Endothelial cell of umbilical vein (primary cell): ENCODE measurements around the gene PPM1H. TPM values are rescaled to one million over a fixed set of nuclear protein-coding genes. Genes with fewer than 3 reads are reported as not detected.

Source experiments
- BruUV-seq: library from RNA; stranded (reverse); fragments of 400-500 nt; replicated peaks from 2 replicates; lab custom pipeline; 2021; lab: Mats Ljungman, UMichigan
- CTCF ChIA-PET: fragments of 300-600, 350-600 bp; sonication (Branson Sonifier 250); formaldehyde crosslinking; loops from one replicate; lab custom pipeline; 2021; ENCODE audit warnings: antibody characterized with exemption, inconsistent platforms; lab: Charles Lee
- POLR2A ChIA-PET: fragments of 300-600, 350-600 bp; sonication (Branson Sonifier 250); formaldehyde crosslinking; loops from one replicate; lab custom pipeline; 2021; ENCODE audit warnings: antibody characterized with exemption, inconsistent platforms; lab: Charles Lee
- DNase-seq: peaks from one replicate; pipeline ENCODE4 v3.0.0-alpha.2; 2011; ENCODE audit warnings: low read depth, low spot score
- FAIRE-seq: peaks from 2 replicates; lab custom pipeline; 2011; peaks lifted over from hg19 to GRCh38; lab: Jason Lieb, UNC
- H2AFZ ChIP-seq: 2 replicates; pipeline ENCODE4 v1.6.0; 2012; ENCODE audit warnings: low read depth, low read length, control low read depth, inconsistent platforms
- H3K27ac ChIP-seq: 2 replicates; pipeline ENCODE4 v1.5.1; 2011; ENCODE audit warnings: low read depth, mild to moderate bottlenecking, control low read depth, low read length, moderate library complexity; ENCODE audit not compliant: insufficient read depth
- H3K27me3 ChIP-seq, 2 experiments: 2 replicates each; pipeline versions ENCODE4 v1.6.0 to v1.6.1; 2011; ENCODE audit warnings: low read length in 2 of 2, mixed read lengths in 1 of 2; ENCODE audit not compliant: control insufficient read depth in 2 of 2, insufficient read depth in 2 of 2
- H3K36me3 ChIP-seq, 2 experiments: 2 replicates in 1 of 2; 3 replicates in 1 of 2; pipeline ENCODE4 v1.5.1; 2011; ENCODE audit warnings: low read length in 2 of 2, mild to moderate bottlenecking in 1 of 2, moderate library complexity in 1 of 2; ENCODE audit not compliant: control insufficient read depth in 2 of 2, insufficient read depth in 2 of 2; ENCODE audit errors: extremely low read depth in 1 of 2
- H3K4me1 ChIP-seq: 3 replicates; pipeline ENCODE4 v1.5.1; 2011; ENCODE audit warnings: mild to moderate bottlenecking, low read length; ENCODE audit not compliant: control insufficient read depth, insufficient read depth; ENCODE audit errors: extremely low read depth
- H3K4me2 ChIP-seq: 2 replicates; pipeline ENCODE4 v1.6.1; 2011; ENCODE audit warnings: low read length, control low read depth, mixed read lengths; ENCODE audit not compliant: insufficient read depth
- H3K4me3 ChIP-seq, 3 experiments: fragments of 200-600 bp in 1 of 3; sonication (generic), shearing (Covaris generic) in 1 of 3; replicated peaks in 1 of 3; 2 replicates each; pipeline ENCODE4 v1.5.1; 2011 to 2016; ENCODE audit warnings: control low read depth in 3 of 3, low read length in 3 of 3, mild to moderate bottlenecking in 2 of 3, inconsistent platforms in 1 of 3, low read depth in 1 of 3, moderate library complexity in 1 of 3; ENCODE audit not compliant: insufficient read depth in 1 of 3
- H3K79me2 ChIP-seq: 2 replicates; pipeline ENCODE4 v1.6.0; 2012; ENCODE audit warnings: low read length, inconsistent platforms; ENCODE audit not compliant: control insufficient read depth, insufficient read depth
- H3K9ac ChIP-seq: replicated peaks from 2 replicates; pipeline ENCODE3; 2011; ENCODE audit warnings: low read length, control low read depth; ENCODE audit not compliant: insufficient read depth; ENCODE audit errors: extremely low read depth
- H3K9me1 ChIP-seq: replicated peaks from 3 replicates; pipeline ENCODE4 v1.6.0; 2011; ENCODE audit warnings: mild to moderate bottlenecking, low read length; ENCODE audit not compliant: control insufficient read depth, insufficient read depth; ENCODE audit errors: extremely low read depth
- H3K9me3 ChIP-seq: replicated peaks from 2 replicates; pipeline ENCODE4 v1.5.1; 2012; ENCODE audit warnings: low read length, inconsistent platforms; ENCODE audit not compliant: control insufficient read depth, insufficient read depth
- H4K20me1 ChIP-seq: replicated peaks from 2 replicates; pipeline ENCODE3; 2011; ENCODE audit warnings: mild to moderate bottlenecking, low read length; ENCODE audit not compliant: control insufficient read depth, insufficient read depth; ENCODE audit errors: extremely low read depth
- CTCF ChIP-seq, 2 donors: IDR thresholded peaks; 1 replicate in 1 of 2; 2 replicates in 1 of 2; pipeline ENCODE4 v1.5.1; 2011; ENCODE audit warnings: low read length in 2 of 2, mild to moderate bottlenecking in 2 of 2, moderate library complexity in 2 of 2, control low read depth in 1 of 2, inconsistent platforms in 1 of 2, low read depth in 1 of 2; ENCODE audit not compliant: insufficient read depth in 1 of 2; ENCODE audit errors: extremely low read depth in 1 of 2
- EZH2 ChIP-seq: IDR thresholded peaks from 2 replicates; pipeline ENCODE4 v1.6.1; 2012; ENCODE audit warnings: borderline replicate concordance, low read depth, mild to moderate bottlenecking, moderate library complexity, low read length, inconsistent platforms; ENCODE audit not compliant: severe bottlenecking
- FOS ChIP-seq: IDR thresholded peaks from 2 replicates; pipeline ENCODE4 v1.6.1; 2011; ENCODE audit warnings: mild to moderate bottlenecking, low read length, moderate library complexity, borderline replicate concordance; ENCODE audit not compliant: insufficient read depth
- GATA2 ChIP-seq: IDR thresholded peaks from 2 replicates; pipeline ENCODE4 v1.7.0; 2011; ENCODE audit warnings: low read depth, mild to moderate bottlenecking, moderate library complexity, mixed read lengths, low read length; ENCODE audit not compliant: insufficient read length, insufficient read depth
- JUN ChIP-seq: IDR thresholded peaks from 2 replicates; pipeline ENCODE4 v1.6.1; 2011; ENCODE audit warnings: borderline replicate concordance, low read depth; ENCODE audit not compliant: insufficient read length, insufficient read depth
- MAX ChIP-seq: IDR thresholded peaks from 2 replicates; pipeline ENCODE4 v1.6.1; 2011; ENCODE audit not compliant: insufficient read depth, insufficient read length
- MYC ChIP-seq: IDR thresholded peaks from one replicate; pipeline ENCODE4 v1.6.1; 2011; ENCODE audit warnings: mild to moderate bottlenecking, low read depth, low read length
- POLR2A ChIP-seq: IDR thresholded peaks from 2 replicates; pipeline ENCODE4 v1.6.1; 2012; ENCODE audit warnings: low read depth, mild to moderate bottlenecking, control low read depth, low read length
- POLR2AphosphoS5 ChIP-seq: IDR thresholded peaks from 2 replicates; pipeline ENCODE4 v1.6.1; 2012; ENCODE audit warnings: low read depth, mild to moderate bottlenecking, control low read depth, low read length, moderate library complexity; ENCODE audit not compliant: insufficient read depth
- dilution Hi-C: fragments of 300-500 bp; cut with MboI; formaldehyde crosslinking; loops from one replicate; pipeline ENCODE4 v1.15.0; 2019; ENCODE audit warnings: low sequenced_read_pairs; ENCODE audit not compliant: extremely low pct_ligation_motif_present
- intact Hi-C: fragments of 100-400 bp; cut with micrococcal nuclease; formaldehyde crosslinking; loops from one replicate; pipeline ENCODE4 v1.10.0; 2022
- polyA plus RNA-seq, 4 experiments: library from polyadenylated mRNA; depleted of rRNA in 3 of 4; stranded (reverse) in 3 of 4; unstranded in 1 of 4; fragments of >200 nt; gene quantifications; 2 replicates each; pipeline versions ENCODE4 v1.2.1 to v1.2.3, GENCODE V29; 2011 to 2012; ENCODE audit warnings: missing spikeins in 1 of 4
- total RNA-seq: library from RNA; stranded (reverse); gene quantifications from 2 replicates; pipeline ENCODE4 v1.2.3, GENCODE V29; 2021

PPM1H gene
- total and polyA plus RNA-seq, 2 donors (not counting 3 experiments of a cell fraction or from before 2014, with no cell fraction given), result 1.0 to 7.2 TPM

- FAIRE-seq, result no peak
- ChIA-PET CTCF (interaction anchor here (1.0 to 2.4 kb wide), 11 partner anchors 9 to 188 kb away, joined by 3 to 22 read pairs (median 4); no protein-coding TSS in a partner anchor), POLR2A (no interaction called here)
- intact Hi-C loops (loop anchor here (10.0 kb wide), 1 partner anchor 459 kb away; no protein-coding TSS in a partner anchor), dilution Hi-C loops (loop anchor here (25.0 kb wide), 1 partner anchor 181 kb away; no protein-coding TSS in a partner anchor)
- peaks cover 66% of the 10 kb centered on the region for H3K79me2 ChIP-seq
- no peaks in the 10 kb centered on the region for H3K27me3 ChIP-seq
- H3K4me2 ChIP-seq, result peak overlapping the region; percentile 99
- H3K4me1 ChIP-seq, result peaks cover 22% of the 10 kb centered on the region
- H3K4me3 ChIP-seq, result peak overlapping the region in 1 of 3 experiments; percentile 99
- no peaks in the 10 kb centered on the region for H3K9me3 ChIP-seq
- no peak for DNase-seq
- TF ChIP-seq FOS (no peak), POLR2A (no peak), JUN (no peak), MAX (no peak), EZH2 (no peak), MYC (no peak), GATA2 (no peak), CTCF (IDR thresholded peaks at IDR 0.05; ENCODE audit: extremely low read depth in 1 of 2, insufficient read depth in 1 of 2, low read depth in 1 of 2, low read length in 2 of 2) (no peak), POLR2AphosphoS5 (no peak)
- peaks cover 3% of the 10 kb centered on the region for H4K20me1 ChIP-seq
- no peaks in the 10 kb centered on the region for H3K36me3 ChIP-seq
- no peak overlapping the region for H3K9ac ChIP-seq
- no peaks in the 10 kb centered on the region for H3K9me1 ChIP-seq
- no TSS peak for BruUV-seq
- H2AFZ ChIP-seq, result no peak overlapping the region
- no peak overlapping the region for H3K27ac ChIP-seq
These were observed 329.0 kb downstream of the PPM1H start for GRCh38 chr12:62605981-62606380.
